ENCODE measurements around the gene BLOC1S5. TPM values are rescaled to one million over a fixed set of nuclear protein-coding genes. Genes with fewer than 3 reads are reported as not detected.

Gene BLOC1S5
- total RNA-seq, 1 experiment from 2014 or later: 15.0 TPM

- Histone ChIP-seq H3K4me1 (no peaks in the 10 kb centered on the region), H3K27me3 (replicated peaks; ENCODE audit: control insufficient read depth, insufficient read depth, low read length) (no peaks in the 10 kb centered on the region), H3K36me3 (ENCODE audit: control insufficient read depth, insufficient read depth, low read length) (no peaks in the 10 kb centered on the region), H3K9me3 (no peaks in the 10 kb centered on the region), H3K4me3 (ENCODE audit: low read depth, low read length) (no peak overlapping the region)
- ChIA-PET POLR2A (no interaction called here), CTCF (interaction anchor here (1.1 kb wide), 1 partner anchor 9 kb away, joined by 3 read pairs; no protein-coding TSS in a partner anchor)
- no peak overlapping the region for H3K4me3 Mint-ChIP-seq (ENCODE audit: unreplicated experiment)
- TF ChIP-seq, protein P1, sequence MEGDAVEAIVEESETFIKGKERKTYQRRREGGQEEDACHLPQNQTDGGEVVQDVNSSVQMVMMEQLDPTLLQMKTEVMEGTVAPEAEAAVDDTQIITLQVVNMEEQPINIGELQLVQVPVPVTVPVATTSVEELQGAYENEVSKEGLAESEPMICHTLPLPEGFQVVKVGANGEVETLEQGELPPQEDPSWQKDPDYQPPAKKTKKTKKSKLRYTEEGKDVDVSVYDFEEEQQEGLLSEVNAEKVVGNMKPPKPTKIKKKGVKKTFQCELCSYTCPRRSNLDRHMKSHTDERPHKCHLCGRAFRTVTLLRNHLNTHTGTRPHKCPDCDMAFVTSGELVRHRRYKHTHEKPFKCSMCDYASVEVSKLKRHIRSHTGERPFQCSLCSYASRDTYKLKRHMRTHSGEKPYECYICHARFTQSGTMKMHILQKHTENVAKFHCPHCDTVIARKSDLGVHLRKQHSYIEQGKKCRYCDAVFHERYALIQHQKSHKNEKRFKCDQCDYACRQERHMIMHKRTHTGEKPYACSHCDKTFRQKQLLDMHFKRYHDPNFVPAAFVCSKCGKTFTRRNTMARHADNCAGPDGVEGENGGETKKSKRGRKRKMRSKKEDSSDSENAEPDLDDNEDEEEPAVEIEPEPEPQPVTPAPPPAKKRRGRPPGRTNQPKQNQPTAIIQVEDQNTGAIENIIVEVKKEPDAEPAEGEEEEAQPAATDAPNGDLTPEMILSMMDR (IDR thresholded peaks at IDR 0.05; ENCODE audit: insufficient read depth in 1 of 2, low read depth in 1 of 2, low read length in 1 of 2, severe bottlenecking in 1 of 2, unreplicated experiment in 1 of 2): no peak
- no peaks in the 10 kb centered on the region for H3K9me3 Mint-ChIP-seq (ENCODE audit: unreplicated experiment)
- no peaks in the 10 kb centered on the region for H3K27me3 Mint-ChIP-seq (ENCODE audit: insufficient read depth, unreplicated experiment)
- intact Hi-C loops (cut with micrococcal nuclease; ENCODE audit: unreplicated experiment): no loop called here
- no peaks in the 10 kb centered on the region for H3K4me1 Mint-ChIP-seq (ENCODE audit: low read depth, unreplicated experiment)
- H3K36me3 Mint-ChIP-seq (ENCODE audit: insufficient read depth, unreplicated experiment): peaks cover 3% of the 10 kb centered on the region
- no peak for DNase-seq
- no peak overlapping the region for H3K27ac Mint-ChIP-seq (ENCODE audit: unreplicated experiment)
- no TSS peak for BruUV-seq (replicated peaks)
These were observed 49.2 kb downstream of the BLOC1S5 start for GRCh38 chr6:8014947-8015346.

DNA sequence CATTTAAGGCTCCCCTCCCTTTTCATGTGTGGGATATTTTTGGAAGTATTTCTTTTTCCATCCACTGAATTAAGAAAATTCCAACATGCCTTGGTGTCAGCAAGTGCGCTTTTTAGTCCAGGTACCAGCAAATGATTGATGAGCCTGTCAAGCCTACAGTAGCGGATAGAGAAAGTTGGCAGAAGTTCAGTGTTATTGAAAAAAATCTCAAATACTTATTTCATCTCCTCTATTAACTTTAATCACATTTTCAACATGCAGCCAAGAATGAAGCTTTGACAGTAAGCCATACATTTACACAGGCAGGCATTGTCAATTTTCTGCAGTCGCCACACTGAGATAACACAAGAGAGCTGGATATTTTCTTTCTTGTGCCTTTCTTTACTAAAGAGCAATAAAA, 50.4 kb downstream of the BLOC1S5 start:
- H3K36me3 ChIP-seq (ENCODE audit: control insufficient read depth, insufficient read depth, low read length): no peaks in the 10 kb centered on the region
- Mint-ChIP-seq H3K4me1 (ENCODE audit: low read depth, unreplicated experiment) (no peaks in the 10 kb centered on the region), H3K27ac (ENCODE audit: unreplicated experiment) (no peak overlapping the region), H3K27me3 (ENCODE audit: insufficient read depth, unreplicated experiment) (no peaks in the 10 kb centered on the region), H3K9me3 (ENCODE audit: unreplicated experiment) (no peaks in the 10 kb centered on the region), H3K4me3 (ENCODE audit: unreplicated experiment) (no peak overlapping the region), H3K36me3 (ENCODE audit: insufficient read depth, unreplicated experiment) (peaks cover 5% of the 10 kb centered on the region)
- TF ChIP-seq, protein P1 (IDR thresholded peaks at IDR 0.05; ENCODE audit: insufficient read depth in 1 of 2, low read depth in 1 of 2, low read length in 1 of 2, severe bottlenecking in 1 of 2, unreplicated experiment in 1 of 2): no peak
- DNase-seq: no peak
- H3K4me3 ChIP-seq (ENCODE audit: low read depth, low read length): no peak overlapping the region
- BruUV-seq (replicated peaks): no TSS peak
- no peaks in the 10 kb centered on the region for H3K4me1 ChIP-seq
- H3K9me3 ChIP-seq: no peaks in the 10 kb centered on the region
- POLR2A ChIA-PET: no interaction called here
- CTCF ChIA-PET: interaction anchor here (1.1 kb wide), 1 partner anchor 8 kb away, joined by 3 read pairs; no protein-coding TSS in a partner anchor
- no peaks in the 10 kb centered on the region for H3K27me3 ChIP-seq (replicated peaks; ENCODE audit: control insufficient read depth, insufficient read depth, low read length)
- intact Hi-C loops (cut with micrococcal nuclease; ENCODE audit: unreplicated experiment): no loop called here

GRCh38 chr6:8006208-8006607, 58.0 kb downstream of the BLOC1S5 start:
- no peak overlapping the region for H3K4me3 Mint-ChIP-seq (ENCODE audit: unreplicated experiment)
- H3K9me3 Mint-ChIP-seq (ENCODE audit: unreplicated experiment): no peaks in the 10 kb centered on the region
- Histone ChIP-seq H3K4me1 (no peaks in the 10 kb centered on the region; the same call in 1 of the 2 replicates), H3K4me3 (ENCODE audit: low read depth, low read length) (no peak overlapping the region), H3K9me3 (no peaks in the 10 kb centered on the region), H3K36me3 (ENCODE audit: control insufficient read depth, insufficient read depth, low read length) (no peaks in the 10 kb centered on the region), H3K27me3 (replicated peaks; ENCODE audit: control insufficient read depth, insufficient read depth, low read length) (no peaks in the 10 kb centered on the region)
- peaks cover 4% of the 10 kb centered on the region for H3K4me1 Mint-ChIP-seq (ENCODE audit: low read depth, unreplicated experiment)
- intact Hi-C loops (cut with micrococcal nuclease; ENCODE audit: unreplicated experiment): loop anchor here (1.0 kb wide), 1 partner anchor 107 kb away; no protein-coding TSS in a partner anchor
- CTCF ChIA-PET: interaction anchor here (0.6 to 1.2 kb wide), 9 partner anchors 8 to 376 kb away, joined by 3 to 8 read pairs (median 3); no protein-coding TSS in a partner anchor
- H3K27me3 Mint-ChIP-seq (ENCODE audit: insufficient read depth, unreplicated experiment): no peaks in the 10 kb centered on the region
- TF ChIP-seq, protein P1 (IDR thresholded peaks at IDR 0.05; ENCODE audit: insufficient read depth in 1 of 2, low read depth in 1 of 2, low read length in 1 of 2, severe bottlenecking in 1 of 2, unreplicated experiment in 1 of 2): peak in 1 of 2 experiments; percentile 46
- POLR2A ChIA-PET: no interaction called here
- peak in 1 of 2 experiments; percentile 28 for DNase-seq
- BruUV-seq (replicated peaks): no TSS peak
- H3K27ac Mint-ChIP-seq (ENCODE audit: unreplicated experiment): no peak overlapping the region
- H3K36me3 Mint-ChIP-seq (ENCODE audit: insufficient read depth, unreplicated experiment): peaks cover 5% of the 10 kb centered on the region
